HS-27A (cell line): ENCODE measurements around the gene TUBB4B.
"Not testable (repeated sequence)": the region's sequence is repeated elsewhere in the genome, so short reads cannot be mapped to it uniquely, and the experiment has no call there.

Experiments
- DNase-seq: peaks from one replicate; pipeline ENCODE4 v3.0.0-alpha.2; 2012; ENCODE audit warnings: low read depth, missing footprints

Gene TUBB4B

GRCh38 chr9:137252555-137253506, 11.7 kb downstream of the TUBB4B start:
- DNase-seq, result no peak

- no peak for DNase-seq
Measured at GRCh38 chr9:137253717-137254623, 12.9 kb downstream of the TUBB4B start.

DNA sequence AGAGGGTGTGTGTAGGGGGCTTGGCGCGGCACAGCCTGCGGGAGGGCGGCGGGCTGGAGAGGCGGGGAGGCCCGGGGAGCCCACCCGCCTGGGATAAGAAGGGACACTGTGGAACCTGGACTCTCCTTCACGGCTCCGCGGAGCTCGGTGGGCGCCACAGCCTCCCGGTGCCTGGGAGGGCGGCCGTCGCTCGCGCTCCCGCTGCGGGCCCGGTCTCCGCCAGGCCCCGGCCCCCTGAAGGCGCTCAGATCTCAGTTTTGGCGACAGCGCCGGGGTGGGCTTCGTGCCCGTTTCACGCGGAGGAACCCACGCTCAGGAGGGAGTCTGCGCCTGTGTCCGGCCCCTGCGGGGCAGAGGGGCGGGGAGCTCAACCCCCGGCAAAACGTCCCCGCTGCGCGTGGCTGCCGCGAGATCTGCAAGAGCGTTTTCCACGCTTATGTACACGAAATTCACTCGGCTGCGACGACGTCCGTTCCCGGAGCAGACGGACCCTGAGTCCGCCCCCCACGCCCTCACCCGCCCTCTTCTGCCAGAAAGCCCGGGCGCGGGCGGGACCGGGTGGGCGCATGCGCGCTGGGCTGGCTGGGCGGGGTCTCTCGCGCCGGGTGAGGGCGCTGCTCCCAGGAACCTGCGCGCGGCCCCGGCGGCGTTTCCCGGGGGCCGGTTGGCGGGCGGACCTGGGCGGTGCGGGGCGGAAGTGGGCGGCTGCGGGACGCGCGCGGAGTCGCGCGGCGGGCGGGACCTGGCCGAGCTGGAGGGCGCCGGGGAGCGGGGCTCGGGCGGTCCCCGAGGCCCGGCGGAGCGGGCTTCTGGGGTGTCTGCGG, 13.7 kb downstream of the TUBB4B start, which contains the start of gene NELFB:
Gene NELFB, plus strand, starts transcription at position 704 of the 824 bp plus-strand sequence.
- DNase-seq, result no peak

DNA sequence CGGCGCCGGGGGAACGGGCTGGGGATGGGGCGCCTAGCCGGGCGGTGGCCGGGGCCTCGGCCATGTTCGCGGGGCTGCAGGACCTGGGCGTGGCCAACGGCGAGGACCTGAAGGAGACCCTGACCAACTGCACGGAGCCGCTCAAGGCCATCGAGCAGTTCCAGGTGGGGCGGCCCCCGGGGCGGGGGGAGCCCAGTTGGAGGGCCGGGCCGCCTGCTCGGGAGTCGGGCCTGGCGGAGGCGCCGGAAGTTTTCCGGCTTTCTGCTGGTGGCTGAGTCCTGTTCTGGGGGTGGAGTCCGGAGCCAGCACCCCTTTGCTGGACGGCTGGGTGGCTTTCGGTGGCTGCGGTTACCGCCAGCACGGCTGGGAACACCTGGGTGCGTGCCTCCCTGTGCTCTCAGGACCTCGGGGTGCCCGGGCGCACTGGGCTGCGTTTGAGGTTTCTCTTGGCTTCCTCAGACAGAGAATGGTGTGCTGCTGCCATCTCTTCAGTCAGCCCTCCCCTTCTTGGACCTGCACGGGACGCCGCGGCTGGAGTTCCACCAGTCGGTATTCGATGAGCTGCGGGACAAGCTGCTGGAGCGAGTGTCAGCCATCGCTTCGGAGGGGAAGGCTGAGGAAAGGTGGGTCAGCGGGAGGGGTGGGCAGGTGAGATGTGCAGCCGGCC, 14.5 kb downstream of the TUBB4B start:
- no peak for DNase-seq

DNA sequence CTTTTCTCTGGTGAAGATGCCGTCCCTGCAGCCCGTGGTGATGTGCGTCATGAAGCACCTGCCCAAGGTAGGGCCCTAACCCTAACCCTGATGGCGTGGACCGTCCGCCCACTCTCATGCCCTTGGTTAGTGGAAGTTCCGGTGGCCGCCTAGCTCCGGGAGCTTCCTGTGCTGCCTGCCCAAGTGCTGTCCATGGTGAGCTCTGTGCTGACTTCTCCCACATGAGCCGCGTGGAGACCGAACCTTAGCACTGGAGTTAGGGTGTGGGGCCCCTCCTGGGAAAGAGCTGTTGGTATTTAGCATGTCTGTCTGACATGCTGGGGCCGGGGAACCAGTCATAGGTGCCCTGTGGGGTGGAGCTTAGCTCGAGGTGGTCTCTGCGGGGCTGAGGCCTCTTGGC, 15.3 kb downstream of the TUBB4B start:
- no peak for DNase-seq

- DNase-seq, result no peak
Measured at GRCh38 chr9:137256856-137257255, 15.8 kb downstream of the TUBB4B start.

- not testable (repeated sequence) for DNase-seq
Measured at GRCh38 chr9:137262173-137262908, 21.3 kb downstream of the TUBB4B start.

DNA sequence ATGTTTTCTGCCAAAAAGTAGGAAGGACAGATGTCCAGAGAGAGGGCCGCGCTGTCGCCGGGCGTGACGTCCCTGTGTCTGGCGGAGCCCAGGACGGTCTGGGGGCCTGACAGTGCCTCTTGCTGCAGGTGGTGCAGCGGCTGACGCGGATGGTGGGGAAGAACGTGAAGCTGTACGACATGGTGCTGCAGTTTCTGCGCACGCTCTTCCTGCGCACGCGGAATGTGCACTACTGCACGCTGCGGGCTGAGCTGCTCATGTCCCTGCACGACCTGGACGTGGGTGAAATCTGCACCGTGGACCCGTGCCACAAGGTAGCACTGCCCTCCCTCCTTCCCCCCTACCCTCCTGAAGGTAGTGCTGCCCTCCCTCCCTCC, 21.8 kb downstream of the TUBB4B start:
- no peak for DNase-seq

- no peak for DNase-seq
Measured at GRCh38 chr9:137263506-137263905, 22.4 kb downstream of the TUBB4B start.

DNA sequence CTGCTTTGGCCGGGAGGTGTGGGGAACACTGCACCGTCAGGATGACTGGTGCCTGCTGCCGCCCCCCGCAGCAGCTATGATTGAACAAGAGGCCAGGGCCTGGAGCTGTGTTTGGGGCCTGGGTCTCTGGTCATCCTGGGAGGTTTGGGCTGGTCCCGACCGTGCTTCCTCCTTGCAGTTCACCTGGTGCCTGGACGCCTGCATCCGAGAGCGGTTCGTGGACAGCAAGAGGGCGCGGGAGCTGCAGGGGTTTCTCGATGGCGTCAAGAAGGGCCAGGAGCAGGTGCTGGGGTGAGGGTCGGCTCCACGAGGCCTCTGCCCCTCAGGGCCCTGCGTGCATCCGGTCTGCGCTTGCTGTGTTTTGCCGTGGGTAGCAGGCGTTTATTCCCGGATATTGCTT, 23.0 kb downstream of the TUBB4B start:
- no peak for DNase-seq

GRCh38 chr9:137265496-137266161, 24.5 kb downstream of the TUBB4B start:
- DNase-seq, result no peak

DNA sequence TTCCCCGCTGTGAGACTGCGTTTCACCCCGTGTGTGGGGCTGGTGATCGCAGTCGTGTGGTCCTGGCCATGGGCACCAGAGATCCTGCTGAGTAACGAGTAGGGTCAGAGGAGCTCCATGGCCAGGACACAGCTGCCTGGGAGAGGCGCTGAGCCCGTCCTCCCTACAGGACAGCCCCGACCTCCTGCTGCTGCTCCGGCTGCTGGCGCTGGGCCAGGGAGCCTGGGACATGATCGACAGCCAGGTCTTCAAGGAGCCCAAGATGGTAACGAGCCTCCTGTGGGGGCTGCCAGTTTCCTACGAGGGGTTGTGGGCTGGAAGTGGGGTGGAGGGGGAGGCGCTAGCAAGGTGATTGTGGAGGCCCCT, 25.1 kb downstream of the TUBB4B start:
- DNase-seq, result no peak

DNA sequence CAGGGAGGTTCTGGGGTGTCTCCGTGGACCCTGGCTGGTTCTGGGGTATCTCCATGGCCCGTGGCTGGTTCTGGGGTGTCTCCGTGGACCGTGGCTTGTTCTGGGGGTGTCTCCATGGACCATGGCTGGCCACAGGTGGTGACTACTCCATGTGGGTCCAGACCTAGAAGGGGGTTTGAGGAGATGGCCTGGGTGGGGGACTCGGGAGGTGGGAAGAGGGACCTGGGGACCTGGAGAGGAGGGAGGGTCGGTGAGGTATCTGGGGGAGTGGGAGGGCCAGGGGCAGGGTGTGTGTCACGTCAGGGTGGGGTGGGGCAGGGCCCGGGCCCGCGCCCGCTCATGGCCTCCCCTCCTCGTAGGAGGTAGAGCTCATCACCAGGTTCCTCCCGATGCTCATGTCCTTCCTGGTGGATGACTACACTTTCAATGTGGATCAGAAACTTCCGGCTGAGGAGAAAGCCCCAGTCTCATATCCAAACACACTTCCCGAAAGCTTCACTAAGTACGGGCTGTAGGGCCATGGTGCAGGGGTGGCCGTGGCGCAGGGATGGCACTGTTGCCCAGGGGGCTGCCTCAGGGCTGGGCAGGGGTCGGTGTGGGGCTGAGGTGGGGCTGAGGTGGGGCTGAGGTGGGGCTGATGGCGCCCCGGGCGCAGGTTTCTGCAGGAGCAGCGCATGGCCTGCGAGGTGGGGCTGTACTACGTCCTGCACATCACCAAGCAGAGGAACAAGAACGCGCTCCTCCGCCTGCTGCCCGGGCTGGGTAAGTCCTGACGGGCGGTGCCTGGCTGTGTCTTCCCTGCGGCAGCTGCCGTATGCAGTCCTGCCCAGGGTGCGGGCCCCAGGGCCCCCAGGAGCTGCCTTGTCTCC, 25.7 kb downstream of the TUBB4B start:
- no peak for DNase-seq

GRCh38 chr9:137267933-137268355, 26.9 kb downstream of the TUBB4B start:
- DNase-seq, result no peak

GRCh38 chr9:137268538-137269201, 27.6 kb downstream of the TUBB4B start:
- no peak for DNase-seq

DNA sequence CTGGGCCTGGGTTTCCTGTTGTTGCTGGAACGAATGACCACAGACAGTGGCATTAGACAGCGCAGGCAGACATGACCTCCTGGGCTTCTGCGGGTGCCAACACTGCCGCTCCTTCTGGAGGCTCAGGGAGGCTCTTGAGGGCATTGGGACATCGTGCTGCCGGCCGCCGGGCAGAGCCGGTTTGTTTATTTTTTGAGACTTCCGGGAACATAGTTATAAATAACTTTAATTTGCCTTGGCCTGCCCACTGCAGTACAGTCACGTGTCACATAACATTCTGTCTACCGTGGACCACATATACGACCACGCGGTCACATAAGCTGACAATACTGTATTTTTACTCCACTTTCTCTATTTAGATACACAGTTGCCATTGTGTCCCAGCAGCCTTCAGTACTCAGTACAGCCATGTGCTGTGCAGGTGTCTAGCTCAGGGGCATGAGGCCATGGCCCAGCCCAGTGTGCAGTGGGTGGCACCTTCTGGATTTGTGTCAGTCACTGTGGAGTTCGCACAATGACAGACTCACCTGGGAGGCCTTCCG, 28.2 kb downstream of the TUBB4B start:
- DNase-seq, result no peak

DNA sequence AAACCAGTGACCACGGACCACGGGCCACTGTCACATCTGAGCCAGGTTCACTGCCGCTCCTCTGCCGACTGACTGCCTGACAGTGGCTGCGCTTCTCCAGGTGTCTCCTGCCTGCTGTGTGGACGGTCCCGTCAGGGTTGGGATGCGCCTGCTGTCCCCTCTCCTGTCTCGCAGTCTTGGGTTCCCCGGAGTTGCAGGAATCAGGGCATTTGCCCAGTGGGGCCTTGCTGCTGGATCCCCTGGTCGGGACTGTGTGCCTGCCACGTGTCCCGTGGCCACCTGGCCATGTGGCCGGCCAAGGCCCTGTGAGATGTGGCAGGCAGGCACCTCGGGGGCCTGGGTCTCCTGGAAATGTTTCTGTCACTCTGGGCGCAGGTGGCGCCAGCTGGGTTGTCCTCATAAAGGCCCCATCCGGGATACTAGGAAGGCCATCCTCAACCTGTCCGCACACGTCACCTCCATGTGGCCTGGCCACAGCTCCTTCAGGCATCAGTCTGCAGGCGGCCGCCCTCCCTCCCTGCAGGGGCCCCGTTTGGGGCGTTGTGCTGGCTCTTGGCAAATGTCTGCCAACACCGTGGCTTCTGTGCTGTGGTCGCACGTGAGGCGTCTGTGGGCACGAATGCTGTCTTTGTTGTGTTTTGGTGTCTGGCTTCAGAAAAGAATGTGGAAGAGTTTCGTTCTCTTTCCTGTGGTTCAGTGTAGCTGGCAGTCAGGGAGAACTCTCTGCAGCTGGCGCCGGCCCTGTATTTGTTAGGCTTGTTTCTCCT, 30.0 kb downstream of the TUBB4B start:
- DNase-seq, result no peak
